Subcutaneous adipose tissue (tissue), 4 donors: ENCODE data around the gene BCL2L15. TPM values are rescaled to one million over a fixed set of nuclear protein-coding genes. Genes with fewer than 3 reads are reported as not detected.

ENCODE experiments used
- total RNA-seq, 4 donors: library from RNA; depleted of rRNA; stranded (reverse); fragments of >200 nt; gene quantifications; one replicate each; pipeline ENCODE4 v1.1.0, GENCODE V29; 2016
- TF ChIP-seq, protein P1 (sequence below): fragments of 450-650 bp; IDR thresholded peaks from one replicate; pipeline ENCODE4 v1.5.1; 2016; ENCODE audit warnings: low read depth, mild to moderate bottlenecking, control low read depth, antibody characterized with exemption, moderate library complexity

Gene BCL2L15
- total RNA-seq, 4 donors from 2014 or later, result 0.16 to 0.38 (median 0.20) TPM

DNA sequence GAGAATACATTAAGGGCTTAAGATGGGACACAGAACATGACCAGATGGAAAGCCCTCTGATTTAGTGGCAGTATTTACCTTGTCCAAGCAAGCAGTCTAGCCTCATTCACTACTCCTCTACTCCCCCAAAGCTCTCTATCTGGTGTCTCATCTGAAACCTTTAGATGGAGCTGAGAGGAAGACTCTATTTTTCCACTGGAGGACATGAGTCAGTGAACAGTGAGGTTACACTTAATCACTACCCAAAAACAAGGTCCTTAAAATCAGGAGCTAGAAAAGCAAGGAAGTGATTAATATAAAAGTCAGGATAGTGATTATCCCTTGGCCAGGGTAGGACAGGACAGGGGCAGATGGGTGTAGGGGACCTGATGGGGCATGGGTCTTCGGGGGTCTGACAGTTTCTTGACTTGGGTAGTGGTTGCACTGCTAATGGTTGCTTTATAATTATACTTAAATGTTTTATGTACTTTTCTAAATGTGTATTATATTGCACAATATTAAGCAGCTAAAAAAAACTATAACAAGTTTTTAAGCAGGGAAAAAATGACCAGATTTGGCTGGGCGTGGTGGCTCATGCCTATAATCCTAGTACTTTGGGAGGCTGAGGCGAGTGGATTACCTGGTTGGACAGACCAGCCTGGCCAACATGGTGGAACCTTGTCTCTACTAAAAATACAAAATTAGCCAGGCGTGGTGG is 18.8 kb downstream of the BCL2L15 start:
- TF ChIP-seq, protein P1, sequence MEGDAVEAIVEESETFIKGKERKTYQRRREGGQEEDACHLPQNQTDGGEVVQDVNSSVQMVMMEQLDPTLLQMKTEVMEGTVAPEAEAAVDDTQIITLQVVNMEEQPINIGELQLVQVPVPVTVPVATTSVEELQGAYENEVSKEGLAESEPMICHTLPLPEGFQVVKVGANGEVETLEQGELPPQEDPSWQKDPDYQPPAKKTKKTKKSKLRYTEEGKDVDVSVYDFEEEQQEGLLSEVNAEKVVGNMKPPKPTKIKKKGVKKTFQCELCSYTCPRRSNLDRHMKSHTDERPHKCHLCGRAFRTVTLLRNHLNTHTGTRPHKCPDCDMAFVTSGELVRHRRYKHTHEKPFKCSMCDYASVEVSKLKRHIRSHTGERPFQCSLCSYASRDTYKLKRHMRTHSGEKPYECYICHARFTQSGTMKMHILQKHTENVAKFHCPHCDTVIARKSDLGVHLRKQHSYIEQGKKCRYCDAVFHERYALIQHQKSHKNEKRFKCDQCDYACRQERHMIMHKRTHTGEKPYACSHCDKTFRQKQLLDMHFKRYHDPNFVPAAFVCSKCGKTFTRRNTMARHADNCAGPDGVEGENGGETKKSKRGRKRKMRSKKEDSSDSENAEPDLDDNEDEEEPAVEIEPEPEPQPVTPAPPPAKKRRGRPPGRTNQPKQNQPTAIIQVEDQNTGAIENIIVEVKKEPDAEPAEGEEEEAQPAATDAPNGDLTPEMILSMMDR, result no peak

DNA sequence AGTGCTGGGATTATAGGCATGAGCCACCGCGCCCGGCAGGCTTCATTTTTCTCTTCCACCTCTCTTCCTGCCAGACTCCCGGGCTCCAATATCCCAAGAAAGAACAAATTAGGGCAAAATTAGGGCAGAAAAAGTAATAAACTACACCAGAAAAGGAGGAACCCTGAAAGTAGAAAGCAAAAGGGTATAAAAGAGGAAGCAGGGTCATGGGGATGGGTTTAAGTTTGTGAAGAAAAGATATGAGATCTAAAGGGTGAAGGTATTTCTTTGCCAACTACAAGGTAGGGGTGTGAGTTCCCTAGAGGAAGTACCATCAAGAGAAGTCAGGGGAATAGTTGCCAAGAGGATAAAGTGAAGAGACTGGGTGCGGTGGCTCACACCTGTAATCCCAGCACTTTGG is 25.7 kb downstream of the BCL2L15 start:
- TF ChIP-seq, protein P1, result no peak

DNA sequence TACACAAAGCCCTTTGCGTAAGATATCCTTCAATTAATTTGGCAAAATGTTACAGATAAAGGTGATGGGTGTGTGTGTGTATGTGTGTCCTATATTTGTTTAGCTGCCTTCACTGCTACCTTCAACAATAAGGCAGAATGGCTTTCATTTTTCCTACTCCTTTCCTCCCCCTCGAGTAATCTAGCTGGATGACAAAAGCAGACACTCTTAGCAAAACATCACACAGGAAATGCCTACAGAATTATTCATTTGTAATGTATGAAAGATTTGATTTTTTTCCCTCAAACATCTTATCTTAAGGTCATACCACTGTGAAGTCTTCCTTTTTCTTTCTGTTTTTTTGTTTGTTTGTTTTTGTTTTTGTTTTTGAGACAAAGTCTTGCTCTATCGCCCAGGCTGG is 26.5 kb downstream of the BCL2L15 start:
- TF ChIP-seq, protein P1, result no peak

DNA sequence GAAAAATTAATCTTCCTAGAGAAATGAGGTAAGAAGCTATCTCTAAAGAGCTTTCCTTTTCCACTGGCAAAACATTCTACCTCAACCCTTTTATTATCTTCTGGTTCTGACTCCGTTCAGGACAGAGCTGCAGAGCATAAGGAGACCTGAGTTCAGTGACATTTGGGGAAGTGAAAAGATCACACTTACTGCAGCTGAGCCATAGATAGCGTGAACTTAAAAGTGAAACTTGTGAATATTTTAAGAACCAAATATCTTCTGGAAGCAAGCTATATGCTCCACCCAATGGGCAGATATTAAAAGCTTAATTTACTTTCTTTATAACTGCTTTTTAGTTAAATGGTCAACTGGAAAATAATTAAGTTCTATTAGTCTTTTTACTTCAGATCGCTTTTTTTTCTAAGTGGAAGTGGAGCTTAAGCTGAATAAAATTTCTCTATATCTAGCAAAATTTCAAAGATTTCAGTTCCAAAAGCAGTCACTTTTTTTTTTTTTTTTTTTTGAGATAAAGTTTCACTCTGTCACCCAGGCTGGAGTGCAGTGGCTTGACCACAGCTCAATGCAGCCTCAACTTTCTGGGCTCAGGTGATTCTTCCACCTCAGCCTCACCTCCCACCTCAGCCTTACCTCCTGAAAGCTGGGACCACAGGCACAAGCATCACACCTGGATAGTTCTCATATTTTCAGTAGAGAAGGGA is 27.8 kb downstream of the BCL2L15 start:
- TF ChIP-seq, protein P1, result no peak

DNA sequence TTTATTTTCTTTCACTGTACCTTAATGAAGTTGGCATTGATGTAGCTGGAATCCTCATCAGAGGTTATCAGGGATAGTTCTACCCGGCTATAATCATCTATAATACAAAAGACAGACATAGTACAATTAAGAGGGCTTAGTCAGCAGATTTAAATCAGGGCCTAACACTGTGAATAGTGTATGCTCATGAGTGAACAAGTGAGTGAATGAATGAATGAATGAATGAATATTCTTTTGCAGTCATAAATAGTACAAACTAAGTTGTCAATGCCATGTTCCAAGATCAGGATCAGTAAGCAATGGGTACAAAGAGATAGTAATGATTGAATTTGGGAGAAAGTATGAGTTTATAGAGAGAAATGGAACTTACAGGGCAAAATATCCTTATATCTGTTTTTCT is 28.4 kb downstream of the BCL2L15 start:
- TF ChIP-seq, protein P1, result no peak

DNA sequence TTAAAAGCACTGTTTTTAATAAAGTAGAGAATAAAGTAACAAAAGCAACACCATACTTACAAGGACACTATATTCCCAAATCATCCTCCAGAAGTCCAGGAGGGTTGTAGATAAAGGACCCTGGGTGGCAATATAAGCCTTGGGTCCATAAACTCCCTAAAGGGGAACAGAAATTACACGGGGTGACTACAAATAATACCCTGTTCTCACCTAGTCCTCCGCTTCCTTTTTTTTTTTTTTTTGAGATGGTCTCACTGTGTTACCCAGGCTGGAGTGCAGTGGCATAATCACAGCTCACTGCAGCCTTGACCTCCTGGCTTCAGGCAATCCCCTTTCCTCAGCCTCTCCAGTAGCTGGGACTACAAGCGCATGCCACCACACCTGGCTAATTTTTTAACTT is 29.0 kb downstream of the BCL2L15 start:
- TF ChIP-seq, protein P1, result no peak

DNA sequence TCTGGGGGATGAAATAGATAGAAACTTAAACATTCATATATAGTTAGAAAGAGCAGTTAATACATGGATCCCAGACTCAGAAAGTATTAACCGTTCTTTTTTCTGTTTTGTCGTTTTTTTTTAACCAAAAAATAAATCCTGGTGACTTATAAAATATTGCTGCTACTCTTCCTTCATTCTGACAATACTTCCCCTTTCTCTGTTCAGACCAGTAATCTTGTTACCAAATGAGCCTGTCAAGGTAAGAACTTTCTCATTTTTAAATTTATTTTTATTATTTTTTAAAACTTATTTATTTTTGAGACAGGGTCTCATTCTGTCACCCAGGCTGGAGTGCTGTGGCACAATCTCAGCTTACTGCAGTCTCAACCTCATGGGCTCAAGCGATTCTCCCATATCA is 29.6 kb downstream of the BCL2L15 start:
- TF ChIP-seq, protein P1, result no peak
